Stimulated activated CD4-positive, alpha-beta T cell treated with anti-CD3 and anti-CD28 coated beads, Interleukin-1b, Interleukin-23, amount 100 ng/mL, for 4 hours (primary cell): ENCODE data around the gene CFAP74.

Experiments used
- DNase-seq, 2 donors: peaks; one replicate each; pipeline ENCODE4 v3.0.0-alpha.2; 2020; ENCODE audit warnings: low read depth in 2 of 2

CFAP74 gene

GRCh38 chr1:1917995-1918900 lies 85.3 kb downstream of the CFAP74 start:
- no peak for DNase-seq

- DNase-seq, result no peak
Measured at GRCh38 chr1:1917304-1917976, 86.1 kb downstream of the CFAP74 start.

- no peak for DNase-seq
Measured at GRCh38 chr1:1916851-1917251, 86.7 kb downstream of the CFAP74 start.

GRCh38 chr1:1915911-1916840 lies 87.4 kb downstream of the CFAP74 start:
- DNase-seq, result no peak

- no peak for DNase-seq
Measured at GRCh38 chr1:1914971-1915692, 88.5 kb downstream of the CFAP74 start, which contains the start of gene CALML6. Gene CALML6, plus strand, starts transcription at chr1:1915260. Its CDS starts 21 bp downstream, at chr1:1915281.

- no peak for DNase-seq
Measured at GRCh38 chr1:1914101-1914970, 89.2 kb downstream of the CFAP74 start.

- no peak for DNase-seq
Measured at GRCh38 chr1:1911350-1912041, 92.1 kb downstream of the CFAP74 start.

GRCh38 chr1:1910651-1911331 lies 92.8 kb downstream of the CFAP74 start:
- no peak for DNase-seq

- DNase-seq, result no peak
Measured at GRCh38 chr1:1910033-1910465, 93.5 kb downstream of the CFAP74 start.

- no peak for DNase-seq
Measured at GRCh38 chr1:1908506-1908791, 95.1 kb downstream of the CFAP74 start.

GRCh38 chr1:1907098-1907736 lies 96.4 kb downstream of the CFAP74 start:
- no peak for DNase-seq

GRCh38 chr1:1906185-1907097 lies 97.1 kb downstream of the CFAP74 start:
- DNase-seq, result peak; percentile 47 to 51

GRCh38 chr1:1903224-1903623 lies 100.4 kb downstream of the CFAP74 start:
- DNase-seq, result no peak

- no peak for DNase-seq
Measured at GRCh38 chr1:1901641-1902294, 101.8 kb downstream of the CFAP74 start.

- no peak for DNase-seq
Measured at GRCh38 chr1:1900883-1901640, 102.5 kb downstream of the CFAP74 start.

GRCh38 chr1:1899967-1900327 lies 103.6 kb downstream of the CFAP74 start:
- no peak for DNase-seq
